T follicular helper cell (primary cell): Measurements from ENCODE around the gene INAFM2.

Experiments
- DNase-seq: peaks from one replicate; pipeline ENCODE4 v3.0.0-alpha.2; 2020; ENCODE audit warnings: low read depth
- total RNA-seq, 2 experiments: gene quantifications; one replicate each; lab custom pipeline; 2026; lab: John Stamatoyannopoulos, UW

Gene INAFM2
- total RNA-seq, result 8.6 to 13.2 reads per million in 2 experiments

GRCh38 chr15:40323239-40323952, at the start of gene INAFM2:
TSS of gene INAFM2 (plus strand) at chr15:40323692. CDS start at chr15:40324056, 364 bp downstream.
- DNase-seq, result peak; percentile 86

GRCh38 chr15:40274350-40275274, 48.9 kb upstream of the INAFM2 start:
- peak; percentile 80 for DNase-seq

- DNase-seq, result no peak
These were observed 48.0 kb upstream of the INAFM2 start for GRCh38 chr15:40275523-40275922.

- no peak for DNase-seq
These were observed 47.5 kb upstream of the INAFM2 start for GRCh38 chr15:40275954-40276353.

GRCh38 chr15:40276927-40277326, 46.6 kb upstream of the INAFM2 start:
- no peak for DNase-seq

- DNase-seq, result no peak
These were observed 46.0 kb upstream of the INAFM2 start for GRCh38 chr15:40277471-40277870.

- no peak for DNase-seq
These were observed 45.5 kb upstream of the INAFM2 start for GRCh38 chr15:40278026-40278425.

- peak; percentile 47 for DNase-seq
These were observed 43.9 kb upstream of the INAFM2 start for GRCh38 chr15:40279437-40280141.

GRCh38 chr15:40280260-40281056, 43.0 kb upstream of the INAFM2 start:
- no peak for DNase-seq

GRCh38 chr15:40281057-40281800, 42.3 kb upstream of the INAFM2 start:
- DNase-seq, result no peak

- DNase-seq, result no peak
These were observed 41.7 kb upstream of the INAFM2 start for GRCh38 chr15:40281801-40282146.

- DNase-seq, result peak; percentile 27
These were observed 41.2 kb upstream of the INAFM2 start for GRCh38 chr15:40282147-40282868.

- DNase-seq, result no peak
These were observed 40.5 kb upstream of the INAFM2 start, which contains the start of gene ANKRD63 for GRCh38 chr15:40282869-40283614. TSS of gene ANKRD63 (minus strand) at chr15:40283064. CDS start at chr15:40282586, 478 bp downstream.

- DNase-seq, result no peak
These were observed 39.7 kb upstream of the INAFM2 start for GRCh38 chr15:40283615-40284300.

GRCh38 chr15:40285151-40285550, 38.3 kb upstream of the INAFM2 start:
- DNase-seq, result no peak

GRCh38 chr15:40285554-40286011, 37.9 kb upstream of the INAFM2 start:
- no peak for DNase-seq

- DNase-seq, result no peak
These were observed 37.4 kb upstream of the INAFM2 start for GRCh38 chr15:40286061-40286532.

- no peak for DNase-seq
These were observed 36.7 kb upstream of the INAFM2 start for GRCh38 chr15:40286794-40287193.
